ENCODE data around the gene CHD6. TPM values are rescaled to one million over a fixed set of nuclear protein-coding genes. Genes with fewer than 3 reads are reported as not detected.

The CHD6 gene
- total RNA-seq, 1 experiment from 2014 or later: 80.5 TPM

GRCh38 chr20:41657655-41658054, 39.5 kb upstream of the CHD6 start:
- no peaks in the 10 kb centered on the region for H3K27me3 ChIP-seq (replicated peaks; ENCODE audit: control insufficient read depth, insufficient read depth, low read length)
- no peaks in the 10 kb centered on the region for H3K4me1 Mint-ChIP-seq (ENCODE audit: low read depth, unreplicated experiment)
- ChIA-PET POLR2A (no interaction called here), CTCF (no interaction called here)
- H3K9me3 Mint-ChIP-seq (ENCODE audit: unreplicated experiment): no peaks in the 10 kb centered on the region
- no peaks in the 10 kb centered on the region for H3K27me3 Mint-ChIP-seq (ENCODE audit: insufficient read depth, unreplicated experiment)
- intact Hi-C loops (cut with micrococcal nuclease; ENCODE audit: unreplicated experiment): loop anchor here (10.0 kb wide), 1 partner anchor 83 kb away; no protein-coding TSS in a partner anchor
- no peak overlapping the region for H3K27ac Mint-ChIP-seq (ENCODE audit: unreplicated experiment)
- H3K36me3 Mint-ChIP-seq (ENCODE audit: insufficient read depth, unreplicated experiment): no peaks in the 10 kb centered on the region
- H3K9me3 ChIP-seq: no peaks in the 10 kb centered on the region
- TF ChIP-seq CTCF (IDR thresholded peaks at IDR 0.05; ENCODE audit: insufficient read depth in 1 of 2, low read depth in 1 of 2, low read length in 1 of 2, severe bottlenecking in 1 of 2, unreplicated experiment in 1 of 2): no peak
- H3K36me3 ChIP-seq (ENCODE audit: control insufficient read depth, insufficient read depth, low read length): no peaks in the 10 kb centered on the region
- H3K4me3 Mint-ChIP-seq (ENCODE audit: unreplicated experiment): no peak overlapping the region
- no peaks in the 10 kb centered on the region for H3K4me1 ChIP-seq
- no peak overlapping the region for H3K4me3 ChIP-seq (ENCODE audit: low read depth, low read length)
- no TSS peak for BruUV-seq (replicated peaks)
- DNase-seq: no peak

- no TSS peak for BruUV-seq (replicated peaks)
- Histone ChIP-seq H3K4me3 (ENCODE audit: low read depth, low read length) (no peak overlapping the region), H3K4me1 (peaks cover 15% of the 10 kb centered on the region), H3K36me3 (ENCODE audit: control insufficient read depth, insufficient read depth, low read length) (no peaks in the 10 kb centered on the region), H3K27me3 (replicated peaks; ENCODE audit: control insufficient read depth, insufficient read depth, low read length) (no peaks in the 10 kb centered on the region), H3K9me3 (no peaks in the 10 kb centered on the region)
- ChIA-PET CTCF (interaction anchor here (0.6 kb wide), 1 partner anchor 15 kb away, joined by 4 read pairs; no protein-coding TSS in a partner anchor), POLR2A (no interaction called here)
- peaks cover 9% of the 10 kb centered on the region for H3K9me3 Mint-ChIP-seq (ENCODE audit: unreplicated experiment)
- H3K4me1 Mint-ChIP-seq (ENCODE audit: low read depth, unreplicated experiment): peaks cover 11% of the 10 kb centered on the region
- H3K36me3 Mint-ChIP-seq (ENCODE audit: insufficient read depth, unreplicated experiment): peaks cover 5% of the 10 kb centered on the region
- no peak for TF ChIP-seq CTCF (IDR thresholded peaks at IDR 0.05; ENCODE audit: insufficient read depth in 1 of 2, low read depth in 1 of 2, low read length in 1 of 2, severe bottlenecking in 1 of 2, unreplicated experiment in 1 of 2)
- H3K4me3 Mint-ChIP-seq (ENCODE audit: unreplicated experiment): no peak overlapping the region
- no peaks in the 10 kb centered on the region for H3K27me3 Mint-ChIP-seq (ENCODE audit: insufficient read depth, unreplicated experiment)
- DNase-seq: no peak
- intact Hi-C loops (cut with micrococcal nuclease; ENCODE audit: unreplicated experiment): loop anchor here (10.0 kb wide), 1 partner anchor 81 kb away; no protein-coding TSS in a partner anchor
- no peak overlapping the region for H3K27ac Mint-ChIP-seq (ENCODE audit: unreplicated experiment)
These were observed 37.9 kb upstream of the CHD6 start for GRCh38 chr20:41655962-41656618.

DNA sequence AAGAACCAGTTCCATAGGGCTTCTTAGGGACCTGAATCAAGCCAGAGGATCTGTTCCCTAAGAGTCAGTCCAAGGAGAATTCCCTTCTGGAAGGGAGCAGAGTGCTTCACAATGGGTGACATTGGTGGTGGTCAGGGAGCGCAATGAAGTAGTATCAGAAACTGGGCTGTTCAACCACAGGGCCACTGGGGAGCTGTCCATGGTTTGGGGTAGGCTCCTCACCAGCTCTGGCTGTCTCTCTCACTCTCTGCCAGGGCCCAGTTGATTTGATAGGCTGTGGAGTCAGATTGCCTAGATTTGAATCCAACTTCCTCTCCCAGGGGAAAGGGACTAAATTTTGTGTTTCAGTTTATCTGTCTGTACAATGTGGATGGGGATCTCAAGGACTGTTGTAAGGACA, 36.7 kb upstream of the CHD6 start:
- DNase-seq: peak; percentile 67 to 79

More for the DNA sequence above, 36.7 kb upstream of the CHD6 start:
- Histone ChIP-seq H3K27me3 (replicated peaks; ENCODE audit: control insufficient read depth, insufficient read depth, low read length) (no peaks in the 10 kb centered on the region), H3K4me3 (ENCODE audit: low read depth, low read length) (no peak overlapping the region), H3K36me3 (ENCODE audit: control insufficient read depth, insufficient read depth, low read length) (no peaks in the 10 kb centered on the region), H3K4me1 (peaks cover 25% of the 10 kb centered on the region), H3K9me3 (no peaks in the 10 kb centered on the region)
- Mint-ChIP-seq H3K36me3 (ENCODE audit: insufficient read depth, unreplicated experiment) (peaks cover 5% of the 10 kb centered on the region), H3K9me3 (ENCODE audit: unreplicated experiment) (peaks cover 9% of the 10 kb centered on the region), H3K27me3 (ENCODE audit: insufficient read depth, unreplicated experiment) (no peaks in the 10 kb centered on the region), H3K4me1 (ENCODE audit: low read depth, unreplicated experiment) (peaks cover 23% of the 10 kb centered on the region), H3K27ac (ENCODE audit: unreplicated experiment) (no peak overlapping the region), H3K4me3 (ENCODE audit: unreplicated experiment) (no peak overlapping the region)
- intact Hi-C loops (cut with micrococcal nuclease; ENCODE audit: unreplicated experiment): loop anchor here (10.0 kb wide), 1 partner anchor 80 kb away; no protein-coding TSS in a partner anchor
- no TSS peak for BruUV-seq (replicated peaks)
- TF ChIP-seq CTCF (IDR thresholded peaks at IDR 0.05; ENCODE audit: insufficient read depth in 1 of 2, low read depth in 1 of 2, low read length in 1 of 2, severe bottlenecking in 1 of 2, unreplicated experiment in 1 of 2): no peak
- POLR2A ChIA-PET: no interaction called here
- CTCF ChIA-PET: no interaction called here
